Measurements from ENCODE around the gene PCDHA1.

DNA sequence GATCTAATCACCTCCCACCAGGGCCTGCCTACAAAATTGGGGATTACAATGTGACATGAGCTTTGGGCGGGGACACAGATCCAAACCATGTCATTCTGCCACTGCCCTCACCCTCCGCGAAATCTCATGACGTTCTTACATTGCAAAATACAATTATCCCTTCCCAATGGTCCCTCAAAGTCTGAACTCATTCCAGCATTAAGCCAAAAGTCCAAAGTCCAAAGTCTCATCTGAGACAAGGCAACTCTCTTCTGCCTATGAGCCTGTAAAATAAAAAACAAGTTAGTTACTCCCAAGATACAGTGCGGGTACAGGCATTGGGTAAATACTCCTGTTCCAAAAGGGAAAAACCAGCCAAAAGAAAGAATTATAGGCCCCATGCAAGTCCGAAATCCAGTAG, 165.7 kb downstream of the PCDHA1 start:
- TF ChIP-seq POLR2A (IDR thresholded peaks at IDR 0.05; ENCODE audit: low read depth) = no peak
- TF ChIP-seq EP300 (IDR thresholded peaks at IDR 0.05) = no peak
